H9 (cell line): ENCODE data around the gene C12orf56. TPM values are rescaled to one million over a fixed set of nuclear protein-coding genes. Genes with fewer than 3 reads are reported as not detected.

Experiments used
- DNase-seq: peaks from one replicate; pipeline ENCODE4 v3.0.0-alpha.2; 2017
- H2AFZ ChIP-seq: one replicate; pipeline ENCODE4 v1.6.1; 2013; ENCODE audit warnings: mild to moderate bottlenecking, low read length, control low read depth, moderate library complexity
- H2AK5ac ChIP-seq: 2 replicates; pipeline ENCODE4 v1.6.1; 2013; ENCODE audit warnings: low read length, control low read depth, mixed read lengths; ENCODE audit not compliant: insufficient read length
- H2BK120ac ChIP-seq: one replicate; pipeline ENCODE4 v1.6.1; 2013; ENCODE audit warnings: low read depth, mild to moderate bottlenecking, low read length, control low read depth, inconsistent platforms; ENCODE audit not compliant: poor library complexity, severe bottlenecking
- H2BK12ac ChIP-seq: 2 replicates; pipeline ENCODE4 v1.6.1; 2013; ENCODE audit warnings: low read length, control low read depth, mixed read lengths, low read depth; ENCODE audit not compliant: insufficient read length
- H2BK15ac ChIP-seq: 2 replicates; pipeline ENCODE4 v1.6.1; 2013; ENCODE audit warnings: low read depth, low read length, control low read depth
- H2BK20ac ChIP-seq: one replicate; pipeline ENCODE4 v1.6.1; 2013; ENCODE audit warnings: low read depth, mild to moderate bottlenecking, low read length, control low read depth, inconsistent platforms; ENCODE audit not compliant: poor library complexity, severe bottlenecking
- H2BK5ac ChIP-seq: 2 replicates; pipeline ENCODE4 v1.6.1; 2013; ENCODE audit warnings: low read length, control low read depth, mixed read lengths; ENCODE audit not compliant: insufficient read length
- H3K14ac ChIP-seq: 2 replicates; pipeline ENCODE4 v1.6.1; 2013; ENCODE audit warnings: low read length, control low read depth; ENCODE audit not compliant: insufficient read depth
- H3K18ac ChIP-seq: 2 replicates; pipeline ENCODE4 v1.6.1; 2013; ENCODE audit warnings: low read depth, mild to moderate bottlenecking, mixed read lengths, low read length, control low read depth; ENCODE audit not compliant: insufficient read length
- H3K23ac ChIP-seq: 2 replicates; pipeline ENCODE4 v1.6.1; 2013; ENCODE audit warnings: low read length, control low read depth, mixed read lengths, low read depth; ENCODE audit not compliant: insufficient read length
- H3K23me2 ChIP-seq: 2 replicates; pipeline ENCODE4 v1.6.1; 2013; ENCODE audit warnings: low read depth, mild to moderate bottlenecking, mixed read lengths, low read length, control low read depth; ENCODE audit not compliant: insufficient read length, poor library complexity, severe bottlenecking
- H3K27ac ChIP-seq: 2 replicates; pipeline ENCODE4 v1.5.1; 2013; ENCODE audit warnings: low read length, control low read depth, mixed read lengths, low read depth; ENCODE audit not compliant: insufficient read length
- H3K27me3 ChIP-seq: 2 replicates; pipeline ENCODE4 v1.6.1; 2013; ENCODE audit warnings: low read length, control low read depth, inconsistent platforms; ENCODE audit not compliant: insufficient read depth
- H3K4ac ChIP-seq: 2 replicates; pipeline ENCODE4 v1.6.1; 2013; ENCODE audit warnings: low read depth, mild to moderate bottlenecking, control low read depth, inconsistent platforms, low read length, moderate library complexity
- H3K4me1 ChIP-seq: 2 replicates; pipeline ENCODE4 v1.6.1; 2013; ENCODE audit warnings: low read length, control low read depth, inconsistent platforms; ENCODE audit not compliant: insufficient read depth
- H3K4me2 ChIP-seq: 2 replicates; pipeline ENCODE4 v1.6.1; 2013; ENCODE audit warnings: low read length, control low read depth, mixed read lengths; ENCODE audit not compliant: insufficient read length, insufficient read depth
- H3K56ac ChIP-seq: 2 replicates; pipeline ENCODE4 v1.6.1; 2013; ENCODE audit warnings: low read depth, mild to moderate bottlenecking, mixed read lengths, low read length, control low read depth; ENCODE audit not compliant: insufficient read length
- H3K79me1 ChIP-seq: 2 replicates; pipeline ENCODE4 v1.6.1; 2013; ENCODE audit warnings: low read depth, mild to moderate bottlenecking, moderate library complexity, low read length, control low read depth, inconsistent platforms; ENCODE audit not compliant: insufficient read depth, poor library complexity, severe bottlenecking
- H3K79me2 ChIP-seq: 2 replicates; pipeline ENCODE4 v1.6.1; 2013; ENCODE audit warnings: low read length, control low read depth, inconsistent platforms; ENCODE audit not compliant: insufficient read depth
- H3K9ac ChIP-seq: 2 replicates; pipeline ENCODE4 v1.6.1; 2013; ENCODE audit warnings: low read length, control low read depth, mixed read lengths; ENCODE audit not compliant: insufficient read length; ENCODE audit errors: extremely low read depth
- H3K9me3 ChIP-seq: one replicate; pipeline ENCODE4 v1.6.1; 2013; ENCODE audit warnings: low read depth, low read length, inconsistent platforms; ENCODE audit not compliant: control insufficient read depth
- H3T11ph ChIP-seq: one replicate; pipeline ENCODE4 v1.6.1; 2013; ENCODE audit warnings: mild to moderate bottlenecking, low read length, control low read depth, inconsistent platforms
- H4K20me1 ChIP-seq: one replicate; pipeline ENCODE4 v1.6.1; 2013; ENCODE audit not compliant: control insufficient read depth, insufficient read length, insufficient read depth
- H4K5ac ChIP-seq: 2 replicates; pipeline ENCODE4 v1.6.1; 2013; ENCODE audit warnings: low read depth, mild to moderate bottlenecking, mixed read lengths, low read length, control low read depth; ENCODE audit not compliant: insufficient read length
- H4K8ac ChIP-seq: replicated peaks from 2 replicates; pipeline ENCODE4 v1.6.1; 2013; ENCODE audit warnings: low read length, control low read depth, mixed read lengths, low read depth; ENCODE audit not compliant: insufficient read length
- H4K91ac ChIP-seq: 2 replicates; pipeline ENCODE4 v1.6.1; 2013; ENCODE audit warnings: low read depth, mild to moderate bottlenecking, moderate library complexity, mixed read lengths, low read length, control low read depth; ENCODE audit not compliant: insufficient read length
- H3K27ac Mint-ChIP-seq, 3 experiments: 2 replicates in 2 of 3; 3 replicates in 1 of 3; pipeline ENCODE4 v1.8.0; 2020 to 2021; ENCODE audit warnings: mixed read lengths in 3 of 3, mild to moderate bottlenecking in 1 of 3, moderate library complexity in 1 of 3
- H3K27me3 Mint-ChIP-seq: 2 replicates; pipeline ENCODE4 v1.8.0; 2021; ENCODE audit warnings: low read depth, mild to moderate bottlenecking, moderate library complexity, mixed read lengths
- H3K36me3 Mint-ChIP-seq, 3 experiments: 2 replicates in 2 of 3; 3 replicates in 1 of 3; pipeline ENCODE4 v1.8.0; 2020 to 2021; ENCODE audit warnings: low read depth in 3 of 3, mixed read lengths in 3 of 3; ENCODE audit not compliant: insufficient read depth in 1 of 3
- H3K4me1 Mint-ChIP-seq, 2 experiments: 2 replicates each; pipeline ENCODE4 v1.8.0; 2020; ENCODE audit warnings: mixed read lengths in 2 of 2
- H3K4me3 Mint-ChIP-seq, 2 experiments: 2 replicates in 1 of 2; 3 replicates in 1 of 2; pipeline ENCODE4 v1.8.0; 2020 to 2021; ENCODE audit warnings: mild to moderate bottlenecking in 2 of 2, mixed read lengths in 2 of 2, moderate library complexity in 1 of 2
- H3K9me3 Mint-ChIP-seq, 2 experiments: 2 replicates in 1 of 2; 3 replicates in 1 of 2; pipeline ENCODE4 v1.8.0; 2020; ENCODE audit warnings: mild to moderate bottlenecking in 2 of 2, mixed read lengths in 2 of 2, moderate library complexity in 1 of 2
- CTCF ChIP-seq: fragments of 200-600 bp; sonication (generic); conservative IDR thresholded peaks from 3 replicates; pipeline ENCODE4 v1.8.0; 2021; ENCODE audit warnings: antibody characterized with exemption, mild to moderate bottlenecking
- total RNA-seq: library from RNA; stranded (reverse); gene quantifications from 2 replicates; pipeline ENCODE4 v1.2.1, GENCODE V29; 2021

C12orf56 gene
- total RNA-seq, 1 experiment from 2014 or later: 2.2 TPM

- no peaks in the 10 kb centered on the region for H3K9me3 Mint-ChIP-seq
- H3K56ac ChIP-seq: no peak overlapping the region
- no peak overlapping the region for H4K8ac ChIP-seq
- no peaks in the 10 kb centered on the region for H3K36me3 Mint-ChIP-seq
- H2BK120ac ChIP-seq: no peak overlapping the region
- no peaks in the 10 kb centered on the region for H3K9me3 ChIP-seq
- H3K4me3 Mint-ChIP-seq: no peak overlapping the region
- H2BK15ac ChIP-seq: no peak overlapping the region
- no peak overlapping the region for H3T11ph ChIP-seq
- H2BK5ac ChIP-seq: no peak overlapping the region
- H4K5ac ChIP-seq: no peak overlapping the region
- no peak overlapping the region for H3K23ac ChIP-seq
- no peaks in the 10 kb centered on the region for H3K27me3 ChIP-seq
- H2AFZ ChIP-seq: no peak overlapping the region
- DNase-seq: no peak
- H3K4me2 ChIP-seq: no peak overlapping the region
- no peak overlapping the region for H3K4ac ChIP-seq
- no peak overlapping the region for H3K14ac ChIP-seq
- H3K79me2 ChIP-seq: no peaks in the 10 kb centered on the region
- no peaks in the 10 kb centered on the region for H3K27me3 Mint-ChIP-seq
- H3K9ac ChIP-seq: no peak overlapping the region
- no peak overlapping the region for H2AK5ac ChIP-seq
- no peak overlapping the region for H3K18ac ChIP-seq
- no peaks in the 10 kb centered on the region for H3K79me1 ChIP-seq
- H3K23me2 ChIP-seq: no peaks in the 10 kb centered on the region
- 0 out of 4 replicates have a peak, but pooled peaks cover 0 to 2% of the 10 kb centered on the region in 2 experiments for H3K4me1 Mint-ChIP-seq
- no peaks in the 10 kb centered on the region for H4K20me1 ChIP-seq
- H4K91ac ChIP-seq: no peak overlapping the region
- H3K27ac Mint-ChIP-seq: no peak overlapping the region
- TF ChIP-seq CTCF: no peak
- H3K27ac ChIP-seq: no peak overlapping the region
- peaks cover 5% of the 10 kb centered on the region; the same call in 1 of the 2 replicates for H3K4me1 ChIP-seq
- no peak overlapping the region for H2BK20ac ChIP-seq
- no peak overlapping the region for H2BK12ac ChIP-seq
Measured at GRCh38 chr12:64237382-64237781, 153.2 kb downstream of the C12orf56 start.
